ENCODE measurements around the gene BCDIN3D. TPM values are rescaled to one million over a fixed set of nuclear protein-coding genes. Genes with fewer than 3 reads are reported as not detected.
"Not testable (repeated sequence)": the region's sequence is repeated elsewhere in the genome, so short reads cannot be mapped to it uniquely, and the experiment has no call there.

The BCDIN3D gene
- total RNA-seq, 2 experiments from 2014 or later, result 2.4 to 4.1 TPM

- DNase-seq, result peak; percentile 86
- Mint-ChIP-seq H3K27ac (no peak overlapping the region), H3K9me3 (no peaks in the 10 kb centered on the region), H3K36me3 (ENCODE audit: low read depth) (no peaks in the 10 kb centered on the region), H3K4me1 (ENCODE audit: low read depth) (no peaks in the 10 kb centered on the region), H3K27me3 (ENCODE audit: low read depth) (no peaks in the 10 kb centered on the region), H3K4me3 (no peak overlapping the region)
- CTCF ChIA-PET, result interaction anchor here (0.7 to 5.8 kb wide), 40 partner anchors 9 to 228 kb away, joined by 3 to 44 read pairs (median 4); partner anchors contain the start of genes AQP5 and BCDIN3D
- intact Hi-C loops (cut with micrococcal nuclease), result loop anchor here (1.0 to 2.0 kb wide), 3 partner anchors 78 to 189 kb away; no protein-coding TSS in a partner anchor
These were observed 24.1 kb upstream of the BCDIN3D start for GRCh38 chr12:49866859-49867569.

GRCh38 chr12:49865782-49866135 lies 22.9 kb upstream of the BCDIN3D start:
- Mint-ChIP-seq H3K4me3 (no peak overlapping the region), H3K27ac (no peak overlapping the region), H3K27me3 (ENCODE audit: low read depth) (no peaks in the 10 kb centered on the region), H3K4me1 (ENCODE audit: low read depth) (no peaks in the 10 kb centered on the region), H3K36me3 (ENCODE audit: low read depth) (no peaks in the 10 kb centered on the region), H3K9me3 (no peaks in the 10 kb centered on the region)
- DNase-seq, result no peak
- intact Hi-C loops (cut with micrococcal nuclease), result loop anchor here (2.0 kb wide), 2 partner anchors 79 to 101 kb away; no protein-coding TSS in a partner anchor
- CTCF ChIA-PET, result interaction anchor here (0.6 to 5.8 kb wide), 12 partner anchors 14 to 968 kb away, joined by 3 to 44 read pairs (median 6); no protein-coding TSS in a partner anchor

- no peak overlapping the region for H3K4me3 Mint-ChIP-seq
- intact Hi-C loops (cut with micrococcal nuclease), result no loop called here
- CTCF ChIA-PET, result interaction anchor here (0.6 to 5.8 kb wide), 7 partner anchors 14 to 967 kb away, joined by 3 to 44 read pairs (median 12); no protein-coding TSS in a partner anchor
- H3K27me3 Mint-ChIP-seq (ENCODE audit: low read depth), result no peaks in the 10 kb centered on the region
- no peaks in the 10 kb centered on the region for H3K36me3 Mint-ChIP-seq (ENCODE audit: low read depth)
- H3K27ac Mint-ChIP-seq, result no peak overlapping the region
- no peaks in the 10 kb centered on the region for H3K9me3 Mint-ChIP-seq
- H3K4me1 Mint-ChIP-seq (ENCODE audit: low read depth), result no peaks in the 10 kb centered on the region
- no peak for DNase-seq
These were observed 22.3 kb upstream of the BCDIN3D start for GRCh38 chr12:49865109-49865781.

GRCh38 chr12:49864798-49865090 lies 21.8 kb upstream of the BCDIN3D start:
- Mint-ChIP-seq H3K36me3 (ENCODE audit: low read depth) (no peaks in the 10 kb centered on the region), H3K4me1 (ENCODE audit: low read depth) (no peaks in the 10 kb centered on the region), H3K9me3 (peaks cover 3% of the 10 kb centered on the region), H3K4me3 (no peak overlapping the region), H3K27me3 (ENCODE audit: low read depth) (no peaks in the 10 kb centered on the region), H3K27ac (no peak overlapping the region)
- DNase-seq, result no peak
- intact Hi-C loops (cut with micrococcal nuclease), result no loop called here
- CTCF ChIA-PET, result interaction anchor here (0.8 to 1.6 kb wide), 2 partner anchors 81 to 192 kb away, joined by 3 to 4 read pairs; no protein-coding TSS in a partner anchor

GRCh38 chr12:49863946-49864797 lies 21.3 kb upstream of the BCDIN3D start:
- Mint-ChIP-seq H3K9me3 (peaks cover 3% of the 10 kb centered on the region), H3K27me3 (ENCODE audit: low read depth) (no peaks in the 10 kb centered on the region), H3K4me1 (ENCODE audit: low read depth) (no peaks in the 10 kb centered on the region), H3K36me3 (ENCODE audit: low read depth) (no peaks in the 10 kb centered on the region), H3K4me3 (no peak overlapping the region), H3K27ac (no peak overlapping the region)
- no peak for DNase-seq
- CTCF ChIA-PET, result interaction anchor here (0.8 to 1.6 kb wide), 3 partner anchors 82 to 193 kb away, joined by 3 to 4 read pairs (median 4); no protein-coding TSS in a partner anchor
- intact Hi-C loops (cut with micrococcal nuclease), result no loop called here

- H3K27ac Mint-ChIP-seq; DNase-seq; H3K27me3 Mint-ChIP-seq (ENCODE audit: low read depth); H3K4me1 Mint-ChIP-seq (ENCODE audit: low read depth); H3K36me3 Mint-ChIP-seq (ENCODE audit: low read depth); H3K9me3 Mint-ChIP-seq; intact Hi-C loops (cut with micrococcal nuclease); CTCF ChIA-PET; H3K4me3 Mint-ChIP-seq: not testable (repeated sequence)
These were observed 18.0 kb upstream of the BCDIN3D start for GRCh38 chr12:49860921-49861320.

GRCh38 chr12:49855890-49856289 lies 13.0 kb upstream of the BCDIN3D start:
- CTCF ChIA-PET, result interaction anchor here (0.7 to 1.3 kb wide), 3 partner anchors 11 to 751 kb away, joined by 3 to 5 read pairs (median 3); no protein-coding TSS in a partner anchor
- H3K36me3 Mint-ChIP-seq (ENCODE audit: low read depth); H3K27me3 Mint-ChIP-seq (ENCODE audit: low read depth); intact Hi-C loops (cut with micrococcal nuclease); DNase-seq; H3K9me3 Mint-ChIP-seq; H3K27ac Mint-ChIP-seq; H3K4me1 Mint-ChIP-seq (ENCODE audit: low read depth); H3K4me3 Mint-ChIP-seq: not testable (repeated sequence)

- Mint-ChIP-seq H3K27ac (no peak overlapping the region), H3K27me3 (ENCODE audit: low read depth) (no peaks in the 10 kb centered on the region), H3K4me1 (ENCODE audit: low read depth) (peaks cover 3% of the 10 kb centered on the region), H3K9me3 (peaks cover 2% of the 10 kb centered on the region), H3K36me3 (ENCODE audit: low read depth) (no peaks in the 10 kb centered on the region), H3K4me3 (no peak overlapping the region)
- CTCF ChIA-PET, result interaction anchor here (0.7 to 1.3 kb wide), 3 partner anchors 12 to 92 kb away, joined by 3 to 5 read pairs (median 3); no protein-coding TSS in a partner anchor
- no peak for DNase-seq
- intact Hi-C loops (cut with micrococcal nuclease), result no loop called here
These were observed 12.1 kb upstream of the BCDIN3D start for GRCh38 chr12:49854976-49855375.

GRCh38 chr12:49853671-49854070 lies 10.8 kb upstream of the BCDIN3D start:
- intact Hi-C loops (cut with micrococcal nuclease), result no loop called here
- CTCF ChIA-PET, result no interaction called here

GRCh38 chr12:49847161-49847560 lies 4.3 kb upstream of the BCDIN3D start:
- intact Hi-C loops (cut with micrococcal nuclease), result no loop called here
- CTCF ChIA-PET, result interaction anchor here (1.0 to 2.3 kb wide), 7 partner anchors 15 to 120 kb away, joined by 3 to 12 read pairs (median 4); partner anchors contain the start of gene TMBIM6
- Mint-ChIP-seq H3K27ac (no peak overlapping the region), H3K27me3 (ENCODE audit: low read depth) (no peaks in the 10 kb centered on the region), H3K4me1 (ENCODE audit: low read depth) (peaks cover 24% of the 10 kb centered on the region), H3K36me3 (ENCODE audit: low read depth) (no peaks in the 10 kb centered on the region), H3K9me3 (no peaks in the 10 kb centered on the region), H3K4me3 (no peak overlapping the region)
- DNase-seq, result no peak

More at GRCh38 chr12:49853671-49854070, 10.8 kb upstream of the BCDIN3D start:
- Mint-ChIP-seq H3K36me3 (ENCODE audit: low read depth) (no peaks in the 10 kb centered on the region), H3K4me3 (no peak overlapping the region), H3K9me3 (no peaks in the 10 kb centered on the region), H3K4me1 (ENCODE audit: low read depth) (peaks cover 3% of the 10 kb centered on the region), H3K27me3 (ENCODE audit: low read depth) (no peaks in the 10 kb centered on the region), H3K27ac (no peak overlapping the region)
- no peak for DNase-seq

GRCh38 chr12:49846032-49846431 lies 3.1 kb upstream of the BCDIN3D start:
- CTCF ChIA-PET, result interaction anchor here (1.0 to 2.2 kb wide), 3 partner anchors 14 to 121 kb away, joined by 3 to 7 read pairs (median 3); no protein-coding TSS in a partner anchor

More at GRCh38 chr12:49846032-49846431, 3.1 kb upstream of the BCDIN3D start:
- DNase-seq, result no peak
- Mint-ChIP-seq H3K27ac (no peak overlapping the region), H3K9me3 (no peaks in the 10 kb centered on the region), H3K36me3 (ENCODE audit: low read depth) (no peaks in the 10 kb centered on the region), H3K27me3 (ENCODE audit: low read depth) (no peaks in the 10 kb centered on the region), H3K4me3 (no peak overlapping the region), H3K4me1 (ENCODE audit: low read depth) (peaks cover 33% of the 10 kb centered on the region)
- intact Hi-C loops (cut with micrococcal nuclease), result no loop called here

Measured in activated naive CD4-positive, alpha-beta T cell treated with anti-CD3 and anti-CD28 coated beads for 36 hours (primary cell).